Measurements from ENCODE around the gene SVIL.
"Not testable (repeated sequence)": the region's sequence is repeated elsewhere in the genome, so short reads cannot be mapped to it uniquely, and the experiment has no call there.

The SVIL gene

GRCh38 chr10:29479081-29479925, 155.5 kb downstream of the SVIL start:
- ATAC-seq: no peak

GRCh38 chr10:29473406-29474100, 161.2 kb downstream of the SVIL start:
- ATAC-seq: no peak

- ATAC-seq: no peak
Measured at GRCh38 chr10:29473087-29473356, 161.7 kb downstream of the SVIL start.

- ATAC-seq: no peak
Measured at GRCh38 chr10:29472301-29473086, 162.3 kb downstream of the SVIL start.

- no peak for ATAC-seq
Measured at GRCh38 chr10:29471544-29471859, 163.3 kb downstream of the SVIL start.

- no peak for ATAC-seq
Measured at GRCh38 chr10:29470843-29471543, 163.8 kb downstream of the SVIL start.

GRCh38 chr10:29470355-29470705, 164.4 kb downstream of the SVIL start:
- ATAC-seq: no peak

- no peak for ATAC-seq
Measured at GRCh38 chr10:29469481-29470354, 165.1 kb downstream of the SVIL start.

GRCh38 chr10:29465384-29465783, 169.4 kb downstream of the SVIL start:
- no peak for ATAC-seq

- not testable (repeated sequence) for ATAC-seq
Measured at GRCh38 chr10:29464671-29465171, 170.1 kb downstream of the SVIL start.

GRCh38 chr10:29461042-29461441, 173.7 kb downstream of the SVIL start:
- ATAC-seq: no peak

- ATAC-seq: not testable (repeated sequence)
Measured at GRCh38 chr10:29458190-29458589, 176.6 kb downstream of the SVIL start.

- no peak for ATAC-seq
Measured at GRCh38 chr10:29455095-29455494, 179.7 kb downstream of the SVIL start.

- no peak for ATAC-seq
Measured at GRCh38 chr10:29454250-29454649, 180.5 kb downstream of the SVIL start.

- no peak for ATAC-seq
Measured at GRCh38 chr10:29452546-29452945, 182.2 kb downstream of the SVIL start.

GRCh38 chr10:29451946-29452345, 182.8 kb downstream of the SVIL start:
- no peak for ATAC-seq

GRCh38 chr10:29450405-29450804, 184.4 kb downstream of the SVIL start:
- ATAC-seq: no peak

GRCh38 chr10:29448756-29449592, 185.8 kb downstream of the SVIL start:
- peak; percentile 74 to 83 for ATAC-seq

GRCh38 chr10:29448125-29448524, 186.6 kb downstream of the SVIL start:
- no peak for ATAC-seq

GRCh38 chr10:29446327-29446726, 188.4 kb downstream of the SVIL start:
- no peak for ATAC-seq

Measured in activated CD4-positive, CD25-positive, alpha-beta regulatory T cell treated with anti-CD3 and anti-CD28 coated beads, Interleukin-2, amount 50 U/mL, for 24 hours (primary cell).